ENCODE measurements around the gene TRAF2. TPM values are rescaled to one million over a fixed set of nuclear protein-coding genes. Genes with fewer than 3 reads are reported as not detected.
A peak's percentile ranks its signal among the peaks of the same experiment; 100 is the strongest.
"Not testable (repeated sequence)": the region's sequence is repeated elsewhere in the genome, so short reads cannot be mapped to it uniquely, and the experiment has no call there.

Gene TRAF2
- 36.4 and 36.7 TPM in 2 replicates for total RNA-seq (2014; rRNA removed; shearing (Covaris generic))

DNA sequence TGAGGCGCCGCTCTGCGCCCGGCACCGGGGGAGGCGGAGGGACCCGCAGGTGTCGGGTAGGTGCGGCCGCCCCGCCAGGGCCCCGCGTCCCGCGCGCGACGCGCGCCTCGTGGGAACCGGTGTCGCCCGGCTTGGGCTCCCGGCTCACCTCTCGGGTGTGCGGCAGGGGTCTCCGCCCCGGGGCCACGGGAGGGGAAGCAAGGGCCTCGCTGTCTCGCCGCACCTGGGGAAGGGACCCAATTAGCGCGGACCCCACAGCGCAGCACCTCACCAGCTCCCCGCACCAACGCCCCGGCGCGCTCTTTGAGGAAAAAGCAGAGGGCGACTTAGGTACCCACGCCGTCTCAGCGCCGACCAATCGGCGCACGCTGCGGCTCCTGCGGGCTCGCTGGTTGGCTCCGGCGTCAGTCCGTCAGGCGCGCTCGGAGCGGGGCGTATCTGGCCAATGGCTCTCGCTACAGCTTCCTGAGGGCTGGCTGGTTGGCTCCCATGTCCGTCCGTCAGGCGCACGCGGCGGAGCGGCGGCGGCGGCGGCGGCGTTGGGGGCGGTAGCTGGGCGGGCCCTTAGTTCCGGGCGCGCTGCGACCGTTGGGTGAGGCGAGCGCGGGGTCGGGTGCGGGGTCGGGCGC is at the start of gene TRAF2:
Gene TRAF2 (plus strand): TSS at position 567 of the 629 bp plus-strand sequence. CDS start 12,225 bp downstream, outside the sequence.
- DNase-seq (ENCODE audit: low spot score): peak; percentile 99

DNA sequence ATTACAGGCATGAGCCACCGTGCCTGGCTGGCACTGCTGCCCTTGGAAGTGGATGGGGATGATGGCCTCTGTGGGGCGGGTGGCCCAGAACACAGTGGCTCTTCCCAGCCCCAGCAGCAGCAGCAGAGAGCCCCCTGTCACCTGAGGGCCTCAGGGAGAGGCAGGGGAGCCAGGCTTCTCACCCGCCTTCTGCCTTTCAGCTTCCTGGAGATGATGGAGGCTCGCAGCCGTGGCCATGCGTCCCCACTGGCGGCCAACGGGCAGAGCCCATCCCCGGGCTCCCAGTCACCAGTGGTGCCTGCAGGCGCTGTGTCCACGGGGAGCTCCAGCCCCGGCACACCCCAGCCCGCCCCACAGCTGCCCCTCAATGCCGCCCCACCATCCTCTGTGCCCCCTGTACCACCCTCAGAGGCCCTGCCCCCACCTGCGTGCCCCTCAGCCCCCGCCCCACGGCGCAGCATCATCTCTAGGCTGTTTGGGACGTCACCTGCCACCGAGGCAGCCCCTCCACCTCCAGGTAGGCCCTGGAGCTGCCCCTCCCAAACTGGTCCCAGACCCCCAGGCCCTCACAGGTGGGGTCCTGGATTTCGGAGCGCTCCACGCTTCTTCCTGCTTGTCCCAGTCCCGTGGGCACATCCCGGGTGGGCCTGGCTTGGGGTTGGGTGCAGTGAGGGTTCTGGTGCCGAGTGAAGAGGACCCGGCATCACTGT is 49.0 kb upstream of the TRAF2 start:
- no peak for DNase-seq (ENCODE audit: low spot score)

GRCh38 chr9:136837856-136838277 is 48.4 kb upstream of the TRAF2 start:
- not testable (repeated sequence) for DNase-seq (ENCODE audit: low spot score)

DNA sequence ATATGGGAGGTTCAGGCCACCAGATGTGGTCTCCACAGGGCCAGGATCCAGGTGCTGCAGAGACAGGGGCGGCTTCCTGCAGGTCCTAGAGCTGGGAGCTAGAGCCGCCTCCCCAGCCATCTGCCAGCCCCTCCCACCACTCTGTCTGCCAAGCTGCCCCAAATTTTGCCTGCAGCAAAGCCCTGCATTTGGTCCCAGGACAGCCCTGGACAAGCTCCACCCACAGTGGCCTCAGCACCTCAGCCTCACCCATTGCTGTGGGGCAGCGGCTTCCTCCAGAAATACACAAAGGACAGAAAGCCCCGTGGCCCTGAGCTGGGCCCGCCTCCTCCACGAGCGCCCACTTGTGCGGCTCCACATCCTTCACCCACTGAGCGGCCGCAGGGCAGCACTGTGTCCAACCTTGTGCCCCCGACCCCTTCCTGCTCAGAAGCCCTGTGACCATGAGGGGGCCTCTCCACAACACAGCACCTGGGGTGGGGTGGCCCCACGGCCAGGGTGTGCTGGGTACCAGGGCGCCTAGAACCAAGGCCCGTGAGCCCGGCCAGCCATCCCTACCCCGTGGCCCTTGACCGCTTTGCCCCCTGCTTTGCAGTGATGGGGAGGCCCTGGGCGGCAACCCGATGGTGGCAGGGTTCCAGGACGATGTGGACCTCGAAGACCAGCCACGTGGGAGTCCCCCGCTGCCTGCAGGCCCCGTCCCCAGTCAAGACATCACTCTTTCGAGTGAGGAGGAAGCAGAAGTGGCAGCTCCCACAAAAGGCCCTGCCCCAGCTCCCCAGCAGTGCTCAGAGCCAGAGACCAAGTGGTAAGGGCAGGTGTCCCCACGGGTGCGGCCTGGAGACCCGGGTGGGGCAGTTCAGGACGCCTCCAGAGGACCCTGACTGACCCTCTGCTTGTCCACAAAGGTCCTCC is 47.7 kb upstream of the TRAF2 start:
- DNase-seq (ENCODE audit: low spot score): no peak

GRCh38 chr9:136839229-136840139 is 46.8 kb upstream of the TRAF2 start:
- no peak for DNase-seq (ENCODE audit: low spot score)

- DNase-seq (ENCODE audit: low spot score): peak; percentile 70
These were observed 46.0 kb upstream of the TRAF2 start for GRCh38 chr9:136840140-136840876.

- DNase-seq (ENCODE audit: low spot score): peak; percentile 87
These were observed 45.3 kb upstream of the TRAF2 start for GRCh38 chr9:136840877-136841645.

DNA sequence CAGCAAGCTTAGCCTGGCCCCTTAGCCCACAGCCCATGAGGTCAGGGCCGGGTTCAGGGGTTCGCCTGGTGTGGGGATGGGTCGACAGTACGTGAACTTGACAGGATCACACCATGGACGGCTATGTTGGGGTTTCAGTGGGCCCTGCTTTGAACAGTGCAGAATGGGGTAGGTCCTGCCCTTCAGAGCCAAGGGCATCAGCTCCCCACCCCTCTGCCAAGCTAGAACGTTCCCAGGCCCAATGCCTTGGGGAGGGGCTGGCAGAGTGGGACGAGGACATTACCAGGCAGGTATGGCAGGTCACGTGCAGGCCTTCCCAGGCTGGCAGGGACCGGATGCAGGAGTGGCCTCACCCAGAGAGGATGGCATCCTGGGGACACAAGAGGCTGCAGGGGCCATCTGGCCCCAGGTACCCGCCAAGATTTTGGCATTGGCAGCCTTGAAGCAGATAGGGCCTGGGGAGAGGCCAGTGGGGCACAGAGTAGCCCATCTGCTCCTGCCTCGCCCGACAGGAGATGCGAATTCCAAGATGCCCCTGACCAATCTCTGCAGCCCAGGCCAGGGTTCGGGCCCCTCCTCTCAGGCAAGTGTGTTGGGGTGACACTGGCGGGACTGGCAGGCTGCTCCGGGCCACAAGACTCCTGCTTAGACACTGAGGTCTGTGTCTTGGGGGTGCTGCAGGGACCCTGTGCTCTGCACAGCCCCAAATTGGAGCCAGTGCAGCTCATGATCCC is 44.5 kb upstream of the TRAF2 start:
- DNase-seq (ENCODE audit: low spot score): peak; percentile 61

GRCh38 chr9:136842380-136842948 is 43.9 kb upstream of the TRAF2 start, which contains the start of gene AJM1:
TSS of gene AJM1 (plus strand) at chr9:136842478. CDS start at chr9:136844415, 1,937 bp downstream.
- DNase-seq (ENCODE audit: low spot score): peak; percentile 86

GRCh38 chr9:136843159-136843800 is 43.0 kb upstream of the TRAF2 start:
- not testable (repeated sequence) for DNase-seq (ENCODE audit: low spot score)

- DNase-seq (ENCODE audit: low spot score): peak; percentile 52
These were observed 42.2 kb upstream of the TRAF2 start for GRCh38 chr9:136843801-136844740.

- DNase-seq (ENCODE audit: low spot score): no peak
These were observed 41.4 kb upstream of the TRAF2 start for GRCh38 chr9:136844761-136845464.

- DNase-seq (ENCODE audit: low spot score): no peak
These were observed 40.7 kb upstream of the TRAF2 start for GRCh38 chr9:136845465-136846260.

- no peak for DNase-seq (ENCODE audit: low spot score)
These were observed 39.8 kb upstream of the TRAF2 start for GRCh38 chr9:136846376-136847087.

All from HT-29 (cell line).